ENCODE results near the gene DLG2.

Gene DLG2

DNA sequence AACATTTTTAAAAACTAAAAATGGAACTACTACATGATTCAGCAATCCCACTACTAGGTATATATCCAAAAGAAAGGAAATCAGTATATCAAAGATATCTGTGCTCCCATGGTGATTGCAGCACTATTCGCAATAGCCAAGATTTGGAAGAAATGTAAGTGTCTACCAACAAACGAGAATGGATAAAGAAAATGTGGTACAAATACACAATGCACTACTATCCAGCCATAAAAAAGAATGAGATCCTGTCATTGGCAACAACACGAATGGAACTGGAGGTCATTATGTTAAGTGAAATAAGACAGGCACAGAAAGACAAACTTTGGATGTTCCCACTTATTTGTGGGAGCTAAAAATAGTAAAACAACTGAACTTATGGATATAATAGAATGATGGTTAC is 1765.1 kb downstream of the DLG2 start:
- no peak overlapping the region for H3K27ac ChIP-seq (ENCODE audit: low read depth, low read length)
- no peak overlapping the region for H3K9ac ChIP-seq (ENCODE audit: low read length)
- no peak overlapping the region for H3K4me3 ChIP-seq (ENCODE audit: low read depth in 1 of 2, low read length in 2 of 2)
- no peaks in the 10 kb centered on the region for H3K9me3 ChIP-seq (ENCODE audit: low read length)
- no peaks in the 10 kb centered on the region for H3K27me3 ChIP-seq (ENCODE audit: control insufficient read depth in 1 of 2, insufficient read depth in 2 of 2, low read length in 2 of 2)
- H3K36me3 ChIP-seq (ENCODE audit: insufficient read depth, low read length) = no peaks in the 10 kb centered on the region
- H3K4me1 ChIP-seq (ENCODE audit: insufficient read depth, low read length) = peaks cover 10% of the 10 kb centered on the region

DNA sequence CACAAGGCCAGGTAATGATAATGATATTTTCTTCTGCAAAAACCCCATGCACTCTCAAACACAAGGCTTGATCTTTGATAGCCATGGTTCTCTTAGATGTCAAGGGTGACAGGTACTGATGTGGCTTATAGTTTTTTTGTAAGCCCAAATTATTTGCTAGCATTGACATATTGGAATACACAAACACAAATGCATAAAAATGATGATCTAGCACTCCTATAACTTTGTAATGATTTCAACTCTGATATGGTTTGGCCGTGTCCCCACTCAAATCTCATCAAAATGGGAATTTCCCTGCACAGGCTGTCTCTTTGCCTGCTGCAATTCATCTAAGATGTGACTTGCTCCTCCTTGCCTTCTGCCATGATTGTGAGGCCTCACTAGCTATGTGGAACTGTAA is 1768.5 kb downstream of the DLG2 start:
- Histone ChIP-seq H3K27me3 (ENCODE audit: control insufficient read depth in 1 of 2, insufficient read depth in 2 of 2, low read length in 2 of 2) (no peaks in the 10 kb centered on the region), H3K9ac (ENCODE audit: low read length) (no peak overlapping the region), H3K4me1 (ENCODE audit: insufficient read depth, low read length) (peaks cover 5% of the 10 kb centered on the region), H3K9me3 (ENCODE audit: low read length) (no peaks in the 10 kb centered on the region), H3K36me3 (ENCODE audit: insufficient read depth, low read length) (no peaks in the 10 kb centered on the region), H3K4me3 (ENCODE audit: low read depth in 1 of 2, low read length in 2 of 2) (no peak overlapping the region), H3K27ac (ENCODE audit: low read depth, low read length) (no peak overlapping the region)

DNA sequence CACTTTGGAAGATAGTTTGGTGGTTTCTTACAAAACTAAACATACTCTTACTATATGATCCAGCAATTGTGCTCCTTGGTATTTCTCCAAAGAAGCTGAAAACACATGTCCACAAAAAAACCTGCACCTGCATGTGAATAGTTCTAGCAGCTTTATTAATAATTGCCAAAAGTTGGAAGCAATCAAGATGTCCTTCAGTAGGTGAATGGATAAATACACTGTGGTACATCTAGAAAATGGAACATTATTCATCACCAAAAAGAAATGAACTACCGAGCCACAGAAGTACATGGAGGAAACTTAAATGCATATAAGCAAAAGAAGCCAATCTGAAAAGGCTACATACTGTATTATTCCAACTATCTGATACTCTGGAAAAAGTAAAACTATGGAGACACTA is 1771.9 kb downstream of the DLG2 start:
- H3K9me3 ChIP-seq (ENCODE audit: low read length) = no peaks in the 10 kb centered on the region
- H3K36me3 ChIP-seq (ENCODE audit: insufficient read depth, low read length) = no peaks in the 10 kb centered on the region
- H3K27ac ChIP-seq (ENCODE audit: low read depth, low read length) = no peak overlapping the region
- H3K9ac ChIP-seq (ENCODE audit: low read length) = no peak overlapping the region
- H3K4me3 ChIP-seq (ENCODE audit: low read depth in 1 of 2, low read length in 2 of 2) = no peak overlapping the region
- H3K4me1 ChIP-seq (ENCODE audit: insufficient read depth, low read length) = no peaks in the 10 kb centered on the region
- H3K27me3 ChIP-seq (ENCODE audit: control insufficient read depth in 1 of 2, insufficient read depth in 2 of 2, low read length in 2 of 2) = no peaks in the 10 kb centered on the region

DNA sequence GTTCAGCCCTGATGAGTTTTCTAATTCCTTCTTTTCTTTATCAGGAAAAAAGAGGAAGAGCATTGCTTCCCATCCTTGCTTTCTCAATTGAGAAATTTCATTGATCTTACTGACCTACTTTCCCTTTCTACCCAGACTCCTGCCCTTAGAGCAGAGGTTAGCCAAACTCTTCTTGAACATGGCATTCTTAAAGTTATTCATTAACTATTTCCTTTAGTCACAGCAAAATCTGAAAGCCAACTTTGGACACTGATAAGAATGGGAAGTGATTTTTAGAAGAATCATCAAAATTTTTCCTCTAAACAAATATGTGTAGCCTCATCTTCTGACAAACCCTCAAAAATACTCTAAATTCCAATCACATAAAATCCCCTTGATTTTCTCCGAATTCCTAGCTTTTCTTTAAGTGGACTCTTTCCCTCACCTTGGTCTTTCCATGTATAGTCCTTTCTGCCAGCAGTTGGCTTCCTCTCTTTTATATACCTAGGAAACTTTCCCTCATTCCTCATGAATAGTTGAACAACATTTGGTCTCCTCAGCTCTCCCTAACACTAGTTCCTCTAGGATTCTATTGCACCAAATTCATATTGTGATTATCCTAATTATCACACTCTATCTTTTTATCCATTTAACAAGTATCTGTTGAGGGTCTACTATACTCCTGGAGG is 1774.2 kb downstream of the DLG2 start:
- Histone ChIP-seq H3K9me3 (ENCODE audit: low read length) (no peaks in the 10 kb centered on the region), H3K9ac (ENCODE audit: low read length) (no peak overlapping the region), H3K4me1 (ENCODE audit: insufficient read depth, low read length) (no peaks in the 10 kb centered on the region), H3K27ac (ENCODE audit: low read depth, low read length) (no peak overlapping the region), H3K36me3 (ENCODE audit: insufficient read depth, low read length) (no peaks in the 10 kb centered on the region), H3K27me3 (ENCODE audit: control insufficient read depth in 1 of 2, insufficient read depth in 2 of 2, low read length in 2 of 2) (no peaks in the 10 kb centered on the region), H3K4me3 (ENCODE audit: low read depth in 1 of 2, low read length in 2 of 2) (no peak overlapping the region)

DNA sequence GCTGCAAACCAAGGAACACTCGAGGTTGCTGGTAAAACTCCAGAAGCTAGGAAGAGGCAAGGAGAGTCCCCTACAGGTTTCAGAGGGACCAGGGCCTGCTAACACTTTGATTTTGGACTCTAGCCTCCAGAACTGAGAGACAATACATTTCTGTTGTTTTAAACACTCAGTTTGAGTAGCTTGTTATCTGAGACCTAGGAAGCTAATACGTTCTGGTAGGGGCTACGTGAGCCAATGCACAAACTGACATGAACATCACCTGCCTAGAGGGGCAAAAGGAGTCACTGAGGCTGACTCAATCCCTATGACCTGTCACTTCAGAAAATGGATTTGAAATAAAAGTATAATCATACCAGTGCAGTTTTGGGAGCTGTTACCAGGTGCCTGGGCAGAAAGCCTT is 1775.1 kb downstream of the DLG2 start:
- H3K36me3 ChIP-seq (ENCODE audit: insufficient read depth, low read length) = no peaks in the 10 kb centered on the region
- H3K4me1 ChIP-seq (ENCODE audit: insufficient read depth, low read length) = no peaks in the 10 kb centered on the region
- H3K9me3 ChIP-seq (ENCODE audit: low read length) = no peaks in the 10 kb centered on the region
- no peak overlapping the region for H3K4me3 ChIP-seq (ENCODE audit: low read depth in 1 of 2, low read length in 2 of 2)
- no peak overlapping the region for H3K9ac ChIP-seq (ENCODE audit: low read length)
- H3K27ac ChIP-seq (ENCODE audit: low read depth, low read length) = no peak overlapping the region
- no peaks in the 10 kb centered on the region for H3K27me3 ChIP-seq (ENCODE audit: control insufficient read depth in 1 of 2, insufficient read depth in 2 of 2, low read length in 2 of 2)

DNA sequence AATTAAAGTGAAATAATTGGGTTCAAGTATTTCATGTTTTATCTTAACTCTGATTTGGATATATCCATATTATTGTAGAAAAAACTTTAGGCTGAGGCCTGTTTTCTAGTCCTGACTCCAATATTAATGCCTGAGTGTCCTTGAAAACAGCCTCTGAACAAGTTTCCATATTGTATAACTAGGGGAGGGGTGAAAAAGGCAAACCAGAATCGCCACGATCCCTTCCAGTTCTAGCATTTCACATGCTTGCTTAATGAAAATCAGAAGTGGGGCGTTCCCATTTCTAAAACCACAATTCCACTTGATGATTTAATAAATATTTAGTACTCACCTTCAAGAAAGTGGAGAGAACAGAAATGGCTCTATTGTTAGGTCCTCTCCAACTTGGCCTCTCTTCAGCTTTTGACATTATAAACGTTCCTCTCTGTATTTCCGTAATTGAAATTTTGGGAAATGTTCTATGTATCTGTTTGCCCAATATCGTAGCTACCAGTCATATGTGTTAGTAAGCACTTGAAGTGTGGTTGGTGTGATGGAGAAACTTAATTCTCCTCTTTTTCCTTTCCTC is 1779.6 kb downstream of the DLG2 start:
- Histone ChIP-seq H3K4me3 (ENCODE audit: low read depth in 1 of 2, low read length in 2 of 2) (no peak overlapping the region), H3K9me3 (ENCODE audit: low read length) (no peaks in the 10 kb centered on the region), H3K27me3 (ENCODE audit: control insufficient read depth in 1 of 2, insufficient read depth in 2 of 2, low read length in 2 of 2) (no peaks in the 10 kb centered on the region), H3K4me1 (ENCODE audit: insufficient read depth, low read length) (no peaks in the 10 kb centered on the region), H3K9ac (ENCODE audit: low read length) (no peak overlapping the region), H3K27ac (ENCODE audit: low read depth, low read length) (no peak overlapping the region), H3K36me3 (ENCODE audit: insufficient read depth, low read length) (no peaks in the 10 kb centered on the region)

DNA sequence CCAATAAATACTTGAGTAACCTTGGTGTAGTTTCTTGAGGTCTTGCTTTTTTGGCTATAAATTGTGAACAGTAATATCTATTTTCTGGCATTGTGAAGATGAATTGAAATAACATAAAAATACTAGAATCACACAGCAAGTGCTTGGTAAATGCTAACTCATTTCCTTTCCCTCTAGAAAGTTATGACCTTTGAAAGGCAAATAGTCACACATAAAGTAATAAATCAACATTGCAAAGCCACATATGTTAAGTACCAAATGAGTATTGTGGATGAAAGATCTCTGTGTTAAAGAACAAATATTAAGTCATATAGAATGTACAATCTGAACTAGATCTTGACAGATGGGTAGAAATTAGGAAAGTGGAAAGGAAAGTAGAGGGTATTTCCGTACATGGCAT is 1781.3 kb downstream of the DLG2 start:
- Histone ChIP-seq H3K9me3 (ENCODE audit: low read length) (no peaks in the 10 kb centered on the region), H3K27ac (ENCODE audit: low read depth, low read length) (no peak overlapping the region), H3K4me1 (ENCODE audit: insufficient read depth, low read length) (no peaks in the 10 kb centered on the region), H3K27me3 (ENCODE audit: control insufficient read depth in 1 of 2, insufficient read depth in 2 of 2, low read length in 2 of 2) (no peaks in the 10 kb centered on the region), H3K36me3 (ENCODE audit: insufficient read depth, low read length) (no peaks in the 10 kb centered on the region), H3K9ac (ENCODE audit: low read length) (no peak overlapping the region), H3K4me3 (ENCODE audit: low read depth in 1 of 2, low read length in 2 of 2) (no peak overlapping the region)

DNA sequence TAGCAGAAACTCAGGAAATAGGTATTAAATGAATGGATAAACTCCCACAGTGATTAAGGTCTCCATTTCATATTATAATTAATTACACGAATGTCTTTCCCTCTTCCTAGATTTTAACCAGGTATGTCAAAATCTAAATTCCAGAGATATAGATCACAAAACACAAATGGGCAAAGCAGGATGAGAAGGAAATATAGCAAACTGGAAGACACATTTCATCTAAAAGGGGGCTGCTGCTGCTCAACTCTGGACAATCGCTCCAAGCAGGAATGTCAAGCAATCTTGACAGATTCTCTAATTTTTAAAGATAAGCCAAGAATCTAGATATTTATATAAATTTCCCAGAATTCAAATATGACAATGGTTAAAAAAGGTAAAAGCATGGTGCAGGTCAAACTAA is 1786.8 kb downstream of the DLG2 start:
- H3K27ac ChIP-seq (ENCODE audit: low read depth, low read length) = no peak overlapping the region
- no peaks in the 10 kb centered on the region for H3K27me3 ChIP-seq (ENCODE audit: control insufficient read depth in 1 of 2, insufficient read depth in 2 of 2, low read length in 2 of 2)
- H3K9me3 ChIP-seq (ENCODE audit: low read length) = no peaks in the 10 kb centered on the region
- H3K36me3 ChIP-seq (ENCODE audit: insufficient read depth, low read length) = no peaks in the 10 kb centered on the region
- no peak overlapping the region for H3K4me3 ChIP-seq (ENCODE audit: low read depth in 1 of 2, low read length in 2 of 2)
- H3K9ac ChIP-seq (ENCODE audit: low read length) = no peak overlapping the region
- no peaks in the 10 kb centered on the region for H3K4me1 ChIP-seq (ENCODE audit: insufficient read depth, low read length)

DNA sequence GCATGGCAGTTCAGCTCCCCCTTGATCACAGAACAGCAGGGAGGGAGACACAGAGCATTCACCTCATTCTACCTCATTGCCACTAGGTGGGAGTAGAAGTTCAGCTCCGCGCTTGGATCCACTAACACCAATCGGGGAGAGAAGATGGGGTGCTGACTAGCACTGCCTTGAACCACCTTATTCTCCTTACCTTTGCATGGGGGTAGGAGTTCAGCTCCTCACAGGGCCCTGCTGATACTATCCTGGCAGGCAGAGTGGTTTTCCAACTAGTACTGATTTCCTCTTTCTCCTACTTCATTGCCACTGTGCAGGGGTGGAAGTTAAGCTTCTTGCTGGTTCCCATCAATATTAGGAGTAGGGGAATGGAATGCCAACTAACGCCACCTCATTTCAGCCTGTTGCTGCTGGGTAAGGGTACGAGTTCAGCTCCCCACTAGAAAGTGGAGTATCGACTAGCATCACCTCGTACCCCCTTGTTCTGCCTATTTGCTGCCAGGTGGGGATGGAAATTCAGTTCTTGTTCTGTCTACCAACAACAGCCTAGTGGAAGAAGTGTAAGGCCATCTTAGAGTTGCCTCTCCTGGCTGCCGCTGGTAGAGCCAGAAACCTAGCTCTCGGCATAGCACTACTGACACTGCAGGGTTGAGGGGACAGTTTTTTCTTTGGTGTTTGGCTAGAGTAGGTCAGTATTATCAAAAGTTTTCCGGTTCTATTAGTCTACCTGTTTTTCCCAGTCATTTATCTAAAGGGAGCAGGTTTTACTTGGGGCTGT is 1790.1 kb downstream of the DLG2 start:
- Histone ChIP-seq H3K27me3 (ENCODE audit: control insufficient read depth in 1 of 2, insufficient read depth in 2 of 2, low read length in 2 of 2) (no peaks in the 10 kb centered on the region), H3K9me3 (ENCODE audit: low read length) (no peaks in the 10 kb centered on the region), H3K36me3 (ENCODE audit: insufficient read depth, low read length) (no peaks in the 10 kb centered on the region), H3K27ac (ENCODE audit: low read depth, low read length) (no peak overlapping the region), H3K9ac (ENCODE audit: low read length) (no peak overlapping the region), H3K4me1 (ENCODE audit: insufficient read depth, low read length) (peaks cover 4% of the 10 kb centered on the region), H3K4me3 (ENCODE audit: low read depth in 1 of 2, low read length in 2 of 2) (no peak overlapping the region)

DNA sequence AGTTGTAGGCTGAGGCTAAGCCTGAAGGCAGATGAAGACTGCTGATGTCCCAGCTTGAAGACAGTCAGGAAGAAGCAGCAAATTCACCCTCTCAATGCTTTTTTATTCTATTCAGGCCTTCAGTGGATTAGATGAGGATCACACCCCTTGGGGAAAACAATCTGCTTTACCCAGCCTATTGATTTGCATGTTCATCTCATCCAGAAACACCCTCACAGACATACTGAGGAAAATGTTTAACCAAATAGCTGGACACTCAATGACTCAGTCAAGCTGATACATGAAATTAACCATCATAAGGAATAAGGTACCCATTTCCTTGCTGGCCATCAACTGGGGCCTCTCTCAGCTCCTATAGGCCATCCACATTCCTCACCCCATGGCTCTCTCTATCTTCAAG is 1791.1 kb downstream of the DLG2 start:
- H3K27ac ChIP-seq (ENCODE audit: low read depth, low read length) = no peak overlapping the region
- no peak overlapping the region for H3K4me3 ChIP-seq (ENCODE audit: low read depth in 1 of 2, low read length in 2 of 2)
- H3K27me3 ChIP-seq (ENCODE audit: control insufficient read depth in 1 of 2, insufficient read depth in 2 of 2, low read length in 2 of 2) = no peaks in the 10 kb centered on the region
- H3K36me3 ChIP-seq (ENCODE audit: insufficient read depth, low read length) = no peaks in the 10 kb centered on the region
- H3K9ac ChIP-seq (ENCODE audit: low read length) = no peak overlapping the region
- H3K9me3 ChIP-seq (ENCODE audit: low read length) = no peaks in the 10 kb centered on the region
- H3K4me1 ChIP-seq (ENCODE audit: insufficient read depth, low read length) = peaks cover 4% of the 10 kb centered on the region

DNA sequence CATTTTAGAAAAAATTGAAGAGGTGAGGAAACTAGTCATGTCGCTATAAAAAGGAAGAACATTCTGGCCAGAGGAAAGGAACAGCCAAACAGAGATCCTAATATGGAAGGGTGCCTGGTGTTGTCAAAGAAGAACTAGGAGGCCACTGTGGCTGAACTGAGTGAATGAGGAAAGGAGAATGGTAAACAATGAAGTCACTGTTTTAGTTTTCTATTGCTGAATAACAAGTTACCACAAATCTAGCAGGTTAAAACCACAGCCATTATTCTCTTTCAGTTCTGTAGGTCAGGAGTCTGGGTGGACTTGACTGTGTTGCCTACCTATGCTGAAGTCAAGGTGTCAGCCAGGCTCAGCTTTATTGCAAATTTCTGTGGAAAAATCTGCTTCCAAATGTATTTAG is 1791.7 kb downstream of the DLG2 start:
- Histone ChIP-seq H3K9ac (ENCODE audit: low read length) (no peak overlapping the region), H3K36me3 (ENCODE audit: insufficient read depth, low read length) (no peaks in the 10 kb centered on the region), H3K27ac (ENCODE audit: low read depth, low read length) (no peak overlapping the region), H3K4me1 (ENCODE audit: insufficient read depth, low read length) (peaks cover 4% of the 10 kb centered on the region), H3K4me3 (ENCODE audit: low read depth in 1 of 2, low read length in 2 of 2) (no peak overlapping the region), H3K27me3 (ENCODE audit: control insufficient read depth in 1 of 2, insufficient read depth in 2 of 2, low read length in 2 of 2) (no peaks in the 10 kb centered on the region), H3K9me3 (ENCODE audit: low read length) (no peaks in the 10 kb centered on the region)

DNA sequence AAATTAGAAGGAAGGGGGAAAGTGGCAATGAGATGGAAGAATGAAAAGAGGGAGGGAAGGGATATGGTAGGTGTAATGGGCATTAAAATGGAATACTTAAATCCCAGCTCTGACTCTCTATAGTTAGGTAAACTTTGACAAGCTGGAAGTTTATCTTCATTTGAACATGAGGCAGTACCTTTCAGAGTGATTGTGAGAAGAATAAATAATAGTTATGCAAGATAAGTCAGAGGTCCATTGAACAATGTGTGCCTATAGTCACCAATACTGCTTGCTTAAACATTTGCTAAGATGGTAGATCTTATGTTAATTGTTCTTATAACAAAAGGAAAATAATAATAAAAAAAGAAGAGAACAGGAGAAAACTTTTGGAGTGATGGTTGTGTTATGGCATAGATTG is 1795.2 kb downstream of the DLG2 start:
- Histone ChIP-seq H3K27ac (ENCODE audit: low read depth, low read length) (no peak overlapping the region), H3K36me3 (ENCODE audit: insufficient read depth, low read length) (no peaks in the 10 kb centered on the region), H3K9me3 (ENCODE audit: low read length) (no peaks in the 10 kb centered on the region), H3K27me3 (ENCODE audit: control insufficient read depth in 1 of 2, insufficient read depth in 2 of 2, low read length in 2 of 2) (no peaks in the 10 kb centered on the region), H3K4me1 (ENCODE audit: insufficient read depth, low read length) (peaks cover 4% of the 10 kb centered on the region), H3K4me3 (ENCODE audit: low read depth in 1 of 2, low read length in 2 of 2) (no peak overlapping the region), H3K9ac (ENCODE audit: low read length) (no peak overlapping the region)
